Anterior cingulate cortex (tissue), 58 donors: ENCODE results near the gene YEATS2.

Source experiments
- DNase-seq, 58 donors: peaks; one replicate each; lab custom pipeline; 2025; lab: John Stamatoyannopoulos, UW

Gene YEATS2

GRCh38 chr3:183827809-183828537, 130.4 kb downstream of the YEATS2 start:
- DNase-seq, result no peak

DNA sequence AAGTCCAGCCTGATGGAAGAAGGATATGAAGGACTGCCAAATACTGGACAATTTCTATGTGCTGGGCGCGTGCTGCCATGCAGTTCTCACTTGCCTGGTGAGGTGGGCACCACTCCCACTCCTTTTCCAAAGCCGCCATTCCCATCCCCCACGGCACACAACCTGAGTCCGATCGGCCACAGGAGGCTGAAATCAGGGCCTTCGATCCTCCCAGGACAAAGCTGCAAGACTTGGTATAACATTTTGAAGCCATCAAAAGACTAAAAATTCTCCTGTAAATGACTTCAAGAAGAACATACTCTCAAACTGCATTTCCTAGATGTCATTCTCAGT, 130.9 kb downstream of the YEATS2 start:
- DNase-seq, result no peak

- no peak for DNase-seq
These were observed 131.9 kb downstream of the YEATS2 start for GRCh38 chr3:183829466-183829865.

DNA sequence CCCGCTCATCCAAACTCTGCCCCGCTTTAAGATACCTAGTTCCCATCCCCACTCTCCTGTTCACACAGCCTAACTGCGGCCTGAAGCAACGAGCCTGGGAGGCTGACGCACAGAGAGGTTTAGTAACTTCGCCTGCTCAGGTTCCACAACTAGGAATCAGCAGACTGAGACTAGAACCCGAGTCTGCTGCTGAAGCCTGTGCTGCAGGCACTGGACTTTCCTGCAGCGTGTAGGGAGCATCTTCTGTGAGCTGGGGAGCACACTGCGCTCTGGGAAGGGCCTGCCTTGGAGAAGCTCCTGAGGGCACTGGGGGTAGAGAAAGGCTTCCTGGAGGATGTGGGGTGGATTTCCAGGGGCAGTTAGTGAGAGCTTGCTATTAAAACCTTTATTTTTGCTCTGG, 132.6 kb downstream of the YEATS2 start:
- no peak for DNase-seq

DNA sequence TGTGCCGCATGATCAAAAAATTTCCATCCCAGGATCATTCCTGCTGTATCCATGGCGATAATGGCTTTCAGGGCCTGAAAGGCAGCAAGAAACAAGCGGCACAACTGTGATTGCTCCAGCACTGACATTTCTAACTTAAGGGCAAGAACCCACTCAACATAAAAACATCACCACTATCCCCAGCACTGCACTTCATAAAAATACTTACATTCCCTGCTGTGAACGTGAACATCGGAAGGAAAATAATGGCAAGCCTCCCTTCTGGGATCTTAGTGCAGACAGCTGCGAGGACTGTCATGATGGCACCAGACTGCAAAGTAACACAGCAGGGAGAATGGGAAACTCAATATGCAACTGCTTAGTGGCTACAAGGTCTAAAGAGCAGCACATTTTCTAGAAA, 135.9 kb downstream of the YEATS2 start:
- no peak for DNase-seq

- no peak for DNase-seq
These were observed 139.8 kb downstream of the YEATS2 start for GRCh38 chr3:183837390-183837789.

GRCh38 chr3:183837894-183838293, 140.3 kb downstream of the YEATS2 start:
- no peak for DNase-seq

DNA sequence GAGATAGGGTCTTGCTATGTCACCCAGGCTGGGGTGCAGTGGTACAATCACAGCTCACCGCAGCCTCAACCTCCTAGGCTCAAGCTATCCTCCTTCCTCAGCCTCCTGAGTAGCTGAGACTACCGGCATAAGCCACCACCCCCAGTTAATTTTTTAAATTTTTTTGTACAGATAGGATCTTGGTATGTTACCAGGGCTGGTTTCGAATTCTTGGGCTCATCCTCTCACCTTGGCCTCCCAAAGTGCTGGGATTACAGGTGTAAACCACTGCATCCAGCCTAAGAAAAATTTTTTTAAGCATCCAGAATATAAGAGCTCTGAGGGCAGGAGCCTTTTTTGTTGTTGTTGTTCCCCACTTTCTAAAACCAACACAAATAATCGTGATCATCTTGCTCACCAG, 142.2 kb downstream of the YEATS2 start:
- no peak for DNase-seq

DNA sequence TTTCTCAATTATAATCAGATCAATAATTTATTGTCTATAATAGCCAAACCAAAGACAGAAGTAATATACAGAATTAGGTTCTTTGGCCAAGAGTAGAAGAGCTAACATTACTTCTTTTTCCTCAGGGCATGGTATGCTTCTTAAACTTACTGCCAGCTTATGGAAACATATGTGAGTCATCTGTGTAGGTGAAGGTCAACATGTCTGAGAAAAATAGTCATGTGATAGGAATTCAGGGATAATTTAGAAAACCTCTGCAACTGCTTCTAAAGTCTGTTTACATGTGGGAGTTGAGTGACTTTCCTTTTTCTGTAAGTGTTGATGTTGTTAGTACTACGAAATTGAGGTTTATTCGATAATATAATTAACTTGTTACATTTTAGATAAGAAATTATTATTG, 147.0 kb downstream of the YEATS2 start:
- DNase-seq, result no peak

DNA sequence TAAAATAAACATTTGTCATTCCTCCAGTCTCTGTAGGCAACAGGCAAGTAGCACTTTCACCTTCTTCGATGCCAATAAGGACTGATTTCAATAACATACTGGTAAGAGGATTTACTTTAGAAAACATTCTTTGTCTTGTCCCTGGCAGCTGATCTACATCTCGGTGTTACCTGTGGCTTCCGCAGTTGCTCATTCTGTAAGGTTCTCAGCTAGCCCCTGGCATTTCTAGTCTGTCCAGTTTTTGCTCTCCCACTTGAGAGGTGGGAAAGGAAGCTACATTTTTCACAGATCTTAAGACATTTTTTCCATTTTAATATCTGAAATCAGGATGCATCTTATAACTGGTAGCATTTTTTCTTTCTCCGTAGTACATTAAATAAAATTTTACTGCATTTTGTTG, 147.5 kb downstream of the YEATS2 start:
- no peak for DNase-seq

DNA sequence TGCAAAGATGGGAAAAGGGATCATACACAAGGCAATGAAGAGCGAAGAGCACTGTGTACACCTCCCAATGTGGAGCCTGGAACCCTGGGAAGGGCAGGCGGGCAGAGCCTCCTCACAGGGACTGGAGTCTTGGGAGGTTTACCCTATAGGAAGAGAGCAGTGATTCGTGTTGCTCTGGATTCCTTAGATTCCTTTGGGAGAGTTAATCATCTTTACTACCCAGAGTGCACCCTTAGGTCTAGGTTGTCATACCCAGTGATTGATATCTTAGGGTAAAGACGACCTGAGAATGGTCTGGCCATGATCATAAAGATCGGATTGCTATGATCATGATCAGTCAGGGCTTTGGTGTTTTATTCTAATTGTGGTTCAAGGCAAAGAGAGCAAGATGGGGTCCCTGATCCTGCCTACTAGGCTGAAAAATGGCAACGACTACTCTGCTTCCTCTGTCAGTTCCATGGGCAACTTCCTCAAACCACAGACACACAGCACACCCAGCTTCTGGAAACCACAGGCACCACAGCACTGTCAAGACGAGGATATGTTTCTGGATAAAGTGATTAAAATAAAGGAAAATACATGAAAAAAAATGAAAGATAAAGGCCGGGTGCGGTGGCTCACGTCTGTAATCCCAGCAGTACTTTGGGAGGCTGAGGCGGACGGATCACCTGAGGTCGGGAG, 148.2 kb downstream of the YEATS2 start:
- DNase-seq, result no peak

- no peak for DNase-seq
These were observed 156.9 kb downstream of the YEATS2 start for GRCh38 chr3:183854318-183855035.

DNA sequence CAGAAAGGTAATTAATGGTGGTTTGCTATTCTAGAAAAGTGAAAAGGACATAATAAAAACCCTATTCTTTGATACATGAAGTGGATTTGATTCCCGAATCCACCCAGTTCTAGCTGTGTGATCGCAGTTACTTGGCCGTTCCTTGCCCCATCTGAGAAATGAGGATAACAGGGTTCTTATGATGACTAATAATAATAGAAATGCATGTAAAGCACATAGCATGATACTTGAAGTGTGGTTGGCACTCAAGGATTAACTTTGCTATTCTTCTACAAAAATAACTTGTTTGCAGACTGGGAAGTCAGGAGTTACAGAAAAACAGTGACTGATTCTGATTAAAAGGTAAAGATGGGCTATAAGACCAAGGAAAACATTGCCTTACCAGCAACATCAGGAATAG, 160.3 kb downstream of the YEATS2 start:
- DNase-seq, result no peak
